Progenitor cell of endocrine pancreas (in vitro differentiated cells): ENCODE results near the gene MFAP5. TPM values are rescaled to one million over a fixed set of nuclear protein-coding genes. Genes with fewer than 3 reads are reported as not detected.
"Not testable (repeated sequence)": the region's sequence is repeated elsewhere in the genome, so short reads cannot be mapped to it uniquely, and the experiment has no call there.

Experiments
- DNase-seq: peaks from one replicate; pipeline ENCODE4 v3.0.0; 2021; ENCODE audit warnings: low spot score; ENCODE audit not compliant: unreplicated experiment
- H3K27ac Mint-ChIP-seq: 2 replicates; pipeline ENCODE4 v1.8.0; 2021; ENCODE audit warnings: mild to moderate bottlenecking, moderate library complexity, mixed read lengths
- H3K27me3 Mint-ChIP-seq: 2 replicates; pipeline ENCODE4 v1.8.0; 2021; ENCODE audit warnings: mixed read lengths
- H3K36me3 Mint-ChIP-seq: 2 replicates; pipeline ENCODE4 v1.8.0; 2022; ENCODE audit warnings: mixed read lengths; ENCODE audit not compliant: insufficient read depth
- H3K4me1 Mint-ChIP-seq: 2 replicates; pipeline ENCODE4 v1.8.0; 2021; ENCODE audit warnings: low read depth, mixed read lengths
- H3K4me3 Mint-ChIP-seq: 2 replicates; pipeline ENCODE4 v1.8.0; 2021; ENCODE audit warnings: low read depth, mild to moderate bottlenecking, moderate library complexity, mixed read lengths
- H3K9me3 Mint-ChIP-seq: 2 replicates; pipeline ENCODE4 v1.8.0; 2021; ENCODE audit warnings: low read depth, mixed read lengths
- CTCF ChIP-seq: fragments of 200-600 bp; sonication (generic); IDR thresholded peaks from one replicate; pipeline ENCODE4 v1.5.0; 2021; ENCODE audit warnings: antibody characterized with exemption, mild to moderate bottlenecking; ENCODE audit not compliant: unreplicated experiment
- total RNA-seq: library from RNA; stranded (reverse); gene quantifications from 2 replicates; pipeline ENCODE4 v1.2.1, GENCODE V29; 2021

The MFAP5 gene
- total RNA-seq, 1 donor from 2014 or later: not detected

- no peak overlapping the region for H3K27ac Mint-ChIP-seq
- H3K4me1 Mint-ChIP-seq: peaks cover 9% of the 10 kb centered on the region
- no peak for TF ChIP-seq CTCF
- peaks cover 46% of the 10 kb centered on the region for H3K27me3 Mint-ChIP-seq
- H3K9me3 Mint-ChIP-seq: no peaks in the 10 kb centered on the region
- H3K36me3 Mint-ChIP-seq: no peaks in the 10 kb centered on the region
- no peak for DNase-seq
- no peak overlapping the region for H3K4me3 Mint-ChIP-seq
These were observed 23.7 kb downstream of the MFAP5 start for GRCh38 chr12:8638951-8639350.

GRCh38 chr12:8637666-8638065, 25.0 kb downstream of the MFAP5 start:
- no peak for DNase-seq
- Mint-ChIP-seq H3K9me3 (peaks cover 5% of the 10 kb centered on the region), H3K36me3 (no peaks in the 10 kb centered on the region), H3K4me3 (no peak overlapping the region), H3K27me3 (peaks cover 46% of the 10 kb centered on the region), H3K4me1 (peaks cover 9% of the 10 kb centered on the region), H3K27ac (no peak overlapping the region)
- TF ChIP-seq CTCF: no peak

- peaks cover 9% of the 10 kb centered on the region for H3K4me1 Mint-ChIP-seq
- H3K4me3 Mint-ChIP-seq: no peak overlapping the region
- H3K27me3 Mint-ChIP-seq: peaks cover 46% of the 10 kb centered on the region
- no peak for DNase-seq
- H3K36me3 Mint-ChIP-seq: no peaks in the 10 kb centered on the region
- TF ChIP-seq CTCF: no peak
- no peak overlapping the region for H3K27ac Mint-ChIP-seq
- H3K9me3 Mint-ChIP-seq: peaks cover 5% of the 10 kb centered on the region
These were observed 25.4 kb downstream of the MFAP5 start for GRCh38 chr12:8637244-8637643.

- no peak for DNase-seq
- Mint-ChIP-seq H3K9me3 (peaks cover 5% of the 10 kb centered on the region), H3K36me3 (no peaks in the 10 kb centered on the region), H3K27me3 (peaks cover 46% of the 10 kb centered on the region), H3K27ac (no peak overlapping the region), H3K4me3 (no peak overlapping the region), H3K4me1 (peaks cover 9% of the 10 kb centered on the region)
- TF ChIP-seq CTCF: no peak
These were observed 26.0 kb downstream of the MFAP5 start for GRCh38 chr12:8636581-8636980.

- not testable (repeated sequence) for H3K4me3 Mint-ChIP-seq, H3K27ac Mint-ChIP-seq, DNase-seq, H3K36me3 Mint-ChIP-seq, H3K4me1 Mint-ChIP-seq
- H3K27me3 Mint-ChIP-seq: peaks cover 46% of the 10 kb centered on the region
- peaks cover 11% of the 10 kb centered on the region for H3K9me3 Mint-ChIP-seq
These were observed 26.6 kb downstream of the MFAP5 start for GRCh38 chr12:8636007-8636346.

GRCh38 chr12:8635342-8636006, 27.2 kb downstream of the MFAP5 start:
- H3K27ac Mint-ChIP-seq, H3K4me3 Mint-ChIP-seq: not testable (repeated sequence)

More at GRCh38 chr12:8635342-8636006, 27.2 kb downstream of the MFAP5 start:
- peaks cover 12% of the 10 kb centered on the region for H3K9me3 Mint-ChIP-seq
- peaks cover 46% of the 10 kb centered on the region for H3K27me3 Mint-ChIP-seq
- not testable (repeated sequence) for DNase-seq, H3K36me3 Mint-ChIP-seq, H3K4me1 Mint-ChIP-seq
